Stimulated activated CD4-positive, alpha-beta T cell treated with anti-CD3 and anti-CD28 coated beads, Interleukin-4, amount 100 ng/mL, for 4 hours (primary cell): ENCODE results near the gene MITF.

Experiments
- DNase-seq, 2 experiments: peaks; one replicate each; pipeline ENCODE4 v3.0.0-alpha.2; 2020

MITF gene

GRCh38 chr3:69761896-69762767, 22.9 kb downstream of the MITF start:
- no peak for DNase-seq

GRCh38 chr3:69762768-69763229, 23.5 kb downstream of the MITF start:
- DNase-seq: no peak

- no peak for DNase-seq
Observed at GRCh38 chr3:69763458-69763857, 24.2 kb downstream of the MITF start.

GRCh38 chr3:69764121-69764741, 25.0 kb downstream of the MITF start:
- DNase-seq: no peak

GRCh38 chr3:69764861-69765260, 25.6 kb downstream of the MITF start:
- no peak for DNase-seq

- no peak for DNase-seq
Observed at GRCh38 chr3:69766638-69767037, 27.4 kb downstream of the MITF start.

GRCh38 chr3:69767571-69767970, 28.3 kb downstream of the MITF start:
- no peak for DNase-seq

GRCh38 chr3:69768438-69768837, 29.2 kb downstream of the MITF start:
- DNase-seq: no peak

- no peak for DNase-seq
Observed at GRCh38 chr3:69770219-69770618, 31.0 kb downstream of the MITF start.

GRCh38 chr3:69770976-69771634, 31.8 kb downstream of the MITF start:
- DNase-seq: no peak

- DNase-seq: no peak
Observed at GRCh38 chr3:69772152-69772867, 33.0 kb downstream of the MITF start.

GRCh38 chr3:69774029-69774428, 34.8 kb downstream of the MITF start:
- no peak for DNase-seq

GRCh38 chr3:69775751-69776150, 36.5 kb downstream of the MITF start:
- no peak for DNase-seq

GRCh38 chr3:69776289-69776688, 37.0 kb downstream of the MITF start:
- no peak for DNase-seq

- DNase-seq: no peak
Observed at GRCh38 chr3:69776920-69777581, 37.8 kb downstream of the MITF start.

GRCh38 chr3:69777582-69777967, 38.3 kb downstream of the MITF start:
- no peak for DNase-seq

- no peak for DNase-seq
Observed at GRCh38 chr3:69781593-69781992, 42.3 kb downstream of the MITF start.

- no peak for DNase-seq
Observed at GRCh38 chr3:69784954-69785514, 45.8 kb downstream of the MITF start.

- no peak for DNase-seq
Observed at GRCh38 chr3:69785769-69786320, 46.6 kb downstream of the MITF start.

GRCh38 chr3:69786854-69787253, 47.6 kb downstream of the MITF start:
- no peak for DNase-seq

- DNase-seq: no peak
Observed at GRCh38 chr3:69787436-69788168, 48.3 kb downstream of the MITF start.
